WI38 (cell line): Measurements from ENCODE around the gene TLK2.

Source experiments
- H3K4me3 ChIP-seq: 2 replicates; pipeline ENCODE4 v1.5.1; 2011; ENCODE audit warnings: low read depth, mild to moderate bottlenecking, control low read depth, low read length
- TF ChIP-seq, protein P1 (sequence below): IDR thresholded peaks from 2 replicates; pipeline ENCODE4 v1.5.1; 2012; ENCODE audit warnings: low read depth, mild to moderate bottlenecking, control low read depth, low read length

The TLK2 gene

GRCh38 chr17:62657145-62657665 is 178.6 kb downstream of the TLK2 start:
- TF ChIP-seq, protein P1, sequence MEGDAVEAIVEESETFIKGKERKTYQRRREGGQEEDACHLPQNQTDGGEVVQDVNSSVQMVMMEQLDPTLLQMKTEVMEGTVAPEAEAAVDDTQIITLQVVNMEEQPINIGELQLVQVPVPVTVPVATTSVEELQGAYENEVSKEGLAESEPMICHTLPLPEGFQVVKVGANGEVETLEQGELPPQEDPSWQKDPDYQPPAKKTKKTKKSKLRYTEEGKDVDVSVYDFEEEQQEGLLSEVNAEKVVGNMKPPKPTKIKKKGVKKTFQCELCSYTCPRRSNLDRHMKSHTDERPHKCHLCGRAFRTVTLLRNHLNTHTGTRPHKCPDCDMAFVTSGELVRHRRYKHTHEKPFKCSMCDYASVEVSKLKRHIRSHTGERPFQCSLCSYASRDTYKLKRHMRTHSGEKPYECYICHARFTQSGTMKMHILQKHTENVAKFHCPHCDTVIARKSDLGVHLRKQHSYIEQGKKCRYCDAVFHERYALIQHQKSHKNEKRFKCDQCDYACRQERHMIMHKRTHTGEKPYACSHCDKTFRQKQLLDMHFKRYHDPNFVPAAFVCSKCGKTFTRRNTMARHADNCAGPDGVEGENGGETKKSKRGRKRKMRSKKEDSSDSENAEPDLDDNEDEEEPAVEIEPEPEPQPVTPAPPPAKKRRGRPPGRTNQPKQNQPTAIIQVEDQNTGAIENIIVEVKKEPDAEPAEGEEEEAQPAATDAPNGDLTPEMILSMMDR, result no peak
- no peak overlapping the region for H3K4me3 ChIP-seq

- TF ChIP-seq, protein P1, result no peak
- no peak overlapping the region for H3K4me3 ChIP-seq
These were observed 179.1 kb downstream of the TLK2 start for GRCh38 chr17:62657690-62658089.

DNA sequence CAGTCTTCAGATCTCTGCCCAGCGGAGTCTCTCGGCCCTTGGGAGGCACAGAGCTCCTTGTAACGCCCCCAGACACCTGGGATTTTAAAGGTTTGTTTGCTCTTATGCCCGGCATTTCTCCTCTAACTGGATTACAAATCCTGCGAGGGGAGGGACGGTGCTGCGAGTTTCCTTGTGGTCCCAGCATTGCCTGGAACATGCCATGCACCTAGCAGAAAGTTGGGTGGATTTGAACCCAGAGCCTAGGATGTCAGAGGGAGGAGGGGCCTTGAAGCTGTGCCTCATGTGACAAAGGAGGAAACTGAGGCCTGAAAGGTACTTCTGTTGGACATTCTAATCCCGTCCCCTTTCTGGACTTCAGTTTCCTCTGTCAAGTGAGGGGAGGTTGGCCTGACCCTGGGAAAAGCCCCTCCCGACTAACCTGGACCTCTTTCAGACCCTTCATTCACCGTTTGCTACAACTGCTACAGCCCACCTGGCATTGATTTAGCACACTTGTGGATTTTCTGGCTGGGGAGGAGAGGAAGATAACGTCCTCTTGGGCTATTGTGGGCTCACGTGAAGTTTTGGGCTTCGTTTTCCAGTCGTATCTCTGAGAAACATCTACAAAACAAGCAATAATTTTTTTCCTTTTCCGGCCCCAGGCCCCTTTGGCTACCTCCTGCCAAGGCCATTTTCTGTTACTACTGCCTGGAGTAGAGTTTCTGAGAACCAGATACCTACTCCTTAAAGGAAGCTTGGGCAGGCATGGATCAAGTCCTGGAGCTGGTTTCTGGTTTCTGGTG is 179.7 kb downstream of the TLK2 start:
- H3K4me3 ChIP-seq, result no peak overlapping the region
- TF ChIP-seq, protein P1, result no peak

DNA sequence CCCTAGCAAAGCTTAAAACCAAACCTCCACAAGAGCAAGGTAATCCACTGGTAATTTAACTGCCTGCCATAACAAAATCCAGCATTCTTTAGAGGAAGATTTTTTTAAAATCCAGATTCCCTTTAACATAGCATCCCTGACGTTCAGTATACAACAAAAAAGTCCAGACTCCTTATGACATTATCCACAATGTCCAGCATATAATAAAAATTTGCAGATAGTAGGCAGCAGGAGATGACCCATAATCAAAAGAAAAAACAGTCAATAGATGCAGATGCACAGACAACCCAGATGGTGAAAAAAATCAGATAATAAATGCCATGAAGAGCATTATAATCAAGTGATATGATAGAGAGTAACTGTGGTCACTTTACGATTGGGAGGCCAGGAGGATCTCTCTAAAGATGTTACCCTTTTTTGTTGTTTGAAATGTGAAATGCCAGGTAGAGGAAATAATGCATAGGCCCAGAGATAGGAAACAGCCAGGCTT is 182.0 kb downstream of the TLK2 start:
- no peak overlapping the region for H3K4me3 ChIP-seq
- TF ChIP-seq, protein P1, result no peak

GRCh38 chr17:62661337-62661736 is 182.7 kb downstream of the TLK2 start:
- H3K4me3 ChIP-seq, result no peak overlapping the region
- TF ChIP-seq, protein P1, result no peak

DNA sequence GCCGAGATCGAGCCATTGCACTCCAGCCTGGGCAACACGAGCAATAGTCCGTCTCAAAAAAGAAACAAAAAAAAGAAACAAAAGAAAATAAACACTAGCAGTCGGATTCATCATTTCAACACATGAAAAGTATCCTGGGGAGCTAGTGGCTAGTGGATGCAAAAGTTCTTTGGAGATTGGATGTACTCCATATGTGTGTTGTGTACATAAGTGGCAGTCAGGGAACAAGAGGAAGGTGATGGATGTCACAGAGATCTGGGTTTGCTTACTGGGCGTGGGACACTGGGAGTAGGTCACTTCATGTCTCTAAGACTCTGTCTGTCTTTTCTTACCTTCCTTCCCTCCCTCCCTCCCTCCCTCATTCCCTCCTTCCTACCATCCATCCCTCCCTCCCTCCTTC is 184.2 kb downstream of the TLK2 start:
- TF ChIP-seq, protein P1, result no peak
- no peak overlapping the region for H3K4me3 ChIP-seq
